ENCODE results near the gene STX1B.

The STX1B gene

DNA sequence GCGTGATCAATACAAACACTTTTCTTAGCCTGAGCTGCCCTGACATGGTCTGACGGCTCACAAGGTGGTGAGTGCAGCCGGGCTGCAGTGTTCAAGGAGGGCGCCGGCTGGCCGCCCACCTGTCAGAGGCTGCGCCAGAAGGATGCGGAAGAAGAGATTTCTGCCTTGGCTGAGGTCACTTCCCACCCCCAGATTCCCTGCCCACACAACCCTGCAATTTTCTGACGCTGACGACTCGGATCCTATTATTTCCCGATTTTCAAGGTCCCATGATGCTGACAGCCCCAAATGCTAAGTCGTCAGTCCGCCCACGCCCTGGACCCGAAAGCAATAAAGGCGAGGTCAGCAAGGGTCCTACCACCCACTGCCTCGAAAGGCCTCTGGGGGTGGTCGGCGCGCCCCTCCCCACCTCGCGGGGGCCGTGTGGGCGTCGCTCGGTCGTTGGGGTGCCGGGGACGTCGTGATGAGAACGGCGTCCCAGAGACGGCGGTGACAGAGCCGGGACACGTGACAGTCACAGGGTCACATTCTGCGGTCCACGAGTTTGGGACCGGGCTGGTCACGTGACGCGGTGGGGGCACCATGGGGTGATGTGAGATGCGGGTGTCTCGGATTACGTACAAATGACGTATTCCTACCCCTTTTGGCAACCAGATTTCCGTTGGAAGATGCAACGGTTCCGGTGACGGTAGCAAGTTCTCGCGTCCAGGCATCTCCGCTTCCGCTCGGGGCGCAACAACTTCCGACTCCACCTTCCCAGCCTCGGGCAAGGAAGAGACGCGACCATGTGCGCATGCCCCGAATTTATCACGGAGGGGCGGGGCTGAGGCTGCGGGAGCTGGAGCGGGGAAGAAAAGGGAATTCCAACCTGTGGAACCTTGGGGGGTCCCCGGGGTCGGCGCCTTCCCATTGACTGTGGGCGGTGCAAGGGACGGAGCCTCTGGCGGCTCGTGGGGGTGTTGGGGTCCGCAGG lies 22.6 kb upstream of the STX1B start, which contains the start of gene STX4:
Gene STX4, plus strand, starts transcription at position 823 of the 973 bp plus-strand sequence. CDS start 248 bp downstream, outside the sequence.
- no peaks in the 10 kb centered on the region for H3K27me3 ChIP-seq (replicated peaks)
- peak within 1 kb of the TSS; percentile 87 for H3K27ac ChIP-seq
- in situ Hi-C loops (cut with HindIII; ENCODE audit: low pct_ligation_motif_present, low sequenced_read_pairs) = no loop called here
- peak; percentile 97 for DNase-seq
- peak within 1 kb of the TSS; percentile 99 for H3K4me3 ChIP-seq (ENCODE audit: low read depth, low read length)
- H3K36me3 ChIP-seq (replicated peaks) = peaks cover 15% of the 10 kb centered on the region
- TF ChIP-seq, protein P1, sequence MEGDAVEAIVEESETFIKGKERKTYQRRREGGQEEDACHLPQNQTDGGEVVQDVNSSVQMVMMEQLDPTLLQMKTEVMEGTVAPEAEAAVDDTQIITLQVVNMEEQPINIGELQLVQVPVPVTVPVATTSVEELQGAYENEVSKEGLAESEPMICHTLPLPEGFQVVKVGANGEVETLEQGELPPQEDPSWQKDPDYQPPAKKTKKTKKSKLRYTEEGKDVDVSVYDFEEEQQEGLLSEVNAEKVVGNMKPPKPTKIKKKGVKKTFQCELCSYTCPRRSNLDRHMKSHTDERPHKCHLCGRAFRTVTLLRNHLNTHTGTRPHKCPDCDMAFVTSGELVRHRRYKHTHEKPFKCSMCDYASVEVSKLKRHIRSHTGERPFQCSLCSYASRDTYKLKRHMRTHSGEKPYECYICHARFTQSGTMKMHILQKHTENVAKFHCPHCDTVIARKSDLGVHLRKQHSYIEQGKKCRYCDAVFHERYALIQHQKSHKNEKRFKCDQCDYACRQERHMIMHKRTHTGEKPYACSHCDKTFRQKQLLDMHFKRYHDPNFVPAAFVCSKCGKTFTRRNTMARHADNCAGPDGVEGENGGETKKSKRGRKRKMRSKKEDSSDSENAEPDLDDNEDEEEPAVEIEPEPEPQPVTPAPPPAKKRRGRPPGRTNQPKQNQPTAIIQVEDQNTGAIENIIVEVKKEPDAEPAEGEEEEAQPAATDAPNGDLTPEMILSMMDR (IDR thresholded peaks at IDR 0.05; ENCODE audit: low read depth, low read length, missing control alignments) = no peak

DNA sequence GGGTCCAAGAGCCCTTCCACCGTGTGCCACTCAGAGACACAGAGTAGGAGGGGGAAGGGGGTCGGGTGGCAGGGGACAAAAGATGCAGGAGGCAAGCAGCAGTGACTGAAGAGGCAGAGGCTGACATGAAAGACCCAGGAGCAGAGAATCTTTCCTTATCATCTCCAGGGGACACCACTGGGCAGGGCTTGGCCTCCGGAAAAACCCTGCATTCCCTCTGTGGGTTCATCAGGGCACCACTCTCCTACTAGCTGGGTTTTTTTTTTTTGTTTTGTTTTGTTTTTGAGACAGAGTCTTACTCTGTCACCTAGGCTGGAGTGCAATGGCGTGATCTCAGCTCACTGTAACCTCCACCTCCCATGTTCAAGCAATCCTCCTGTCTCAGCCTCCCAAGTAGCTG lies 20.8 kb upstream of the STX1B start:
- in situ Hi-C loops (cut with HindIII; ENCODE audit: low pct_ligation_motif_present, low sequenced_read_pairs) = no loop called here
- TF ChIP-seq, protein P1 (IDR thresholded peaks at IDR 0.05; ENCODE audit: low read depth, low read length, missing control alignments) = no peak
- Histone ChIP-seq H3K27me3 (replicated peaks) (no peaks in the 10 kb centered on the region), H3K36me3 (replicated peaks) (peaks cover 8% of the 10 kb centered on the region), H3K4me3 (ENCODE audit: low read depth, low read length) (no peak overlapping the region), H3K27ac (no peak overlapping the region)
- no peak for DNase-seq

DNA sequence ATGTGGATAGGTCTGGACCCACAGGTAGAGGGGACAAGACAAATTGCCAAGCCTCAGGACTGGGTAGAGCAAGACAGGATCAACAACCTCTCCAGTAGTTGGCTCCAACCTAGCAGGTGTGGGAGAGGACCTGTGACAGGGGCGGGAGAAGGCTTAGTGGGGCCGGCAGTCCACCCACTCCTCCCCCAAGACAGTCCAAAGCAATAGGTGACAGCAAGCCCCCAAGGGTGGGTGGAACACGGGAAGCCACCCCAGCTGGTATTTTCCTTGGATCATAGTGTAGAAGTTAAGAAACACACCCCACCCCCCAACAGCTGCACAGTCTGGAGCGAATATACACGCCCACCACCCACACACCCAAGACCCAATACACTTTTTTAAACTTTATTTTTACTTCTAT lies 18.8 kb upstream of the STX1B start:
- H3K27me3 ChIP-seq (replicated peaks) = no peaks in the 10 kb centered on the region
- H3K27ac ChIP-seq = no peak overlapping the region
- TF ChIP-seq, protein P1 (IDR thresholded peaks at IDR 0.05; ENCODE audit: low read depth, low read length, missing control alignments) = no peak
- H3K4me3 ChIP-seq (ENCODE audit: low read depth, low read length) = no peak overlapping the region
- no peak for DNase-seq
- in situ Hi-C loops (cut with HindIII; ENCODE audit: low pct_ligation_motif_present, low sequenced_read_pairs) = no loop called here
- H3K36me3 ChIP-seq (replicated peaks) = no peaks in the 10 kb centered on the region

DNA sequence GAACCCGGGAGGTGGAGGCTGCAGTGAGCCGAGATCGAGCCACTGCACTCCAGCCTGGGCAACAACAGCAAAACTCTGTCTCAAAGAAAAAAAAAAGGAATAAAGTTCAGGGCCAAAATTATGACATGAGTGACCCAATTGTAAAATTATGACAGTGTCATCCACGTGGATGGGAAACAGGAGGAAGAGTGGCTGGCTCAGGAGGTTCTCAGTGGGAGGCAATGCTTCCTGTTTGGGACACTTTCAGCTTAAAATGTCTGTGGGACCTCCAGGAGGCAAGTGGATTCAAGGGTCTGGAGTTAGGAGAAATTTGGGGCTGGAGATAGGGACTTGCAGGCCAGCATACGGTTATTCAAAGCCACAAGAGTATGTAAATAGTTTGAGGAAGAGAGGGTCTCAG lies 14.9 kb upstream of the STX1B start:
- Histone ChIP-seq H3K4me3 (ENCODE audit: low read depth, low read length) (no peak overlapping the region), H3K27me3 (replicated peaks) (no peaks in the 10 kb centered on the region), H3K27ac (no peak overlapping the region), H3K36me3 (replicated peaks) (no peaks in the 10 kb centered on the region)
- in situ Hi-C loops (cut with HindIII; ENCODE audit: low pct_ligation_motif_present, low sequenced_read_pairs) = no loop called here
- DNase-seq = no peak
- TF ChIP-seq, protein P1 (IDR thresholded peaks at IDR 0.05; ENCODE audit: low read depth, low read length, missing control alignments) = no peak

DNA sequence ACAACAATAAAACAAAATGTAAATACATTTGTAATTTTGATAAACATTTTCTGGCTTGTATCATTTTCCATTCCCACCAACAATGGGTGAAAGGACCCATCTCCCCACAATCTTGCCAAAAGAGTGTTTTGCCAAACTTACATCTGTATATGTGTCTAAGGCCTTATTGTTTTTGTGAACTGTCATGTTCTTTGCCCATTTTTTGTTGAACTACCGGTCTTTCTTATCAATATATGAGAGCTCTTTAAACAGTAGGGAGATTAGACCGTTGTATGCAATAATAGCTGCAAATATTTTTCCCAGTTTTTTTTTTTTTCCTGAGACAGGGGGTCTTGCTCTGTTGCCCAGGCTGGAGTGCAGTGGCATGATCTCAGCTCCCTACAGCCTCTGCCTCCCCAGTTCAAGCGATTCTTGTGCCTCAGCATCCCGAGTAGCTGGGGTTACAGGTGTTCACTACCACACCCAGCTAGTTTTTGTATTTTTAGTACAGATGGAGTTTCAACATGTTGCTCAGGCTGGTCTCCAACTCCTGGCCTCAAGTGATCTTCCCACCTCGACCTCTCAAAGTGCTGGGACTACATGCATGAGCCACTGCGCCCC lies 13.3 kb upstream of the STX1B start:
- no peaks in the 10 kb centered on the region for H3K36me3 ChIP-seq (replicated peaks)
- no peak overlapping the region for H3K4me3 ChIP-seq (ENCODE audit: low read depth, low read length)
- TF ChIP-seq, protein P1 (IDR thresholded peaks at IDR 0.05; ENCODE audit: low read depth, low read length, missing control alignments) = no peak
- H3K27ac ChIP-seq = no peak overlapping the region
- in situ Hi-C loops (cut with HindIII; ENCODE audit: low pct_ligation_motif_present, low sequenced_read_pairs) = no loop called here
- DNase-seq = no peak
- H3K27me3 ChIP-seq (replicated peaks) = no peaks in the 10 kb centered on the region

Measured in brain microvascular endothelial cell (primary cell).